Measurements from ENCODE around the gene TTC39A. TPM values are rescaled to one million over a fixed set of nuclear protein-coding genes. Genes with fewer than 3 reads are reported as not detected.

Gene TTC39A
- total and polyA plus RNA-seq, 4 donors = 16.6 to 46.8 (median 28.5) TPM

- no peak for TF ChIP-seq CTCF (IDR thresholded peaks at IDR 0.05; ENCODE audit: control extremely low read depth, extremely low read depth)
- peaks cover 0 to 23% (median 20%) of the 10 kb centered on the region in 3 donors for H3K27me3 ChIP-seq (ENCODE audit: control insufficient read depth in 3 of 3, insufficient read depth in 3 of 3, low read length in 2 of 3)
- H3K36me3 ChIP-seq (ENCODE audit: control insufficient read depth in 4 of 4, insufficient read depth in 4 of 4, low read length in 4 of 4) = no peaks in the 10 kb centered on the region
- H3K4me3 ChIP-seq = peak overlapping the region; percentile 1
- no peaks in the 10 kb centered on the region for H3K9me3 ChIP-seq (ENCODE audit: control insufficient read depth in 4 of 4, insufficient read depth in 3 of 4, low read length in 3 of 4)
- 66 to 68% methylated on average over 7 of the region's 7 CpGs for WGBS, 2 donors
- peaks cover 0 to 5% (median 0%) of the 10 kb centered on the region in 5 donors for H3K4me1 ChIP-seq (ENCODE audit: control insufficient read depth in 5 of 5, insufficient read depth in 5 of 5, low read length in 5 of 5)
- no peak overlapping the region for H3K9ac ChIP-seq (ENCODE audit: insufficient read depth in 1 of 2, low read length in 2 of 2)
- no peak overlapping the region for H3K27ac ChIP-seq (ENCODE audit: low read depth in 1 of 2, low read length in 1 of 2)
- DNase-seq (no peak), ATAC-seq (ENCODE audit: insufficient read depth, low FRiP score) (no peak)
Measured at GRCh38 chr1:51344276-51344601, 13.9 kb upstream of the TTC39A start.

GRCh38 chr1:51343624-51344023, 13.3 kb upstream of the TTC39A start:
- TF ChIP-seq CTCF (IDR thresholded peaks at IDR 0.05; ENCODE audit: control extremely low read depth, extremely low read depth) = no peak
- DNase-seq (no peak), ATAC-seq (ENCODE audit: insufficient read depth, low FRiP score) (no peak)
- H3K36me3 ChIP-seq (ENCODE audit: control insufficient read depth in 4 of 4, insufficient read depth in 4 of 4, low read length in 4 of 4) = no peaks in the 10 kb centered on the region
- 91% methylated on average over 3 of the region's 3 CpGs for WGBS, 2 donors
- no peak overlapping the region for H3K4me3 ChIP-seq
- no peak overlapping the region for H3K9ac ChIP-seq (ENCODE audit: insufficient read depth in 1 of 2, low read length in 2 of 2)
- H3K27ac ChIP-seq (ENCODE audit: low read depth in 1 of 2, low read length in 1 of 2) = no peak overlapping the region
- peaks cover 0 to 5% (median 0%) of the 10 kb centered on the region in 5 donors for H3K4me1 ChIP-seq (ENCODE audit: control insufficient read depth in 5 of 5, insufficient read depth in 5 of 5, low read length in 5 of 5)
- H3K27me3 ChIP-seq (ENCODE audit: control insufficient read depth in 3 of 3, insufficient read depth in 3 of 3, low read length in 2 of 3) = peaks cover 0 to 23% (median 20%) of the 10 kb centered on the region in 3 donors
- H3K9me3 ChIP-seq (ENCODE audit: control insufficient read depth in 4 of 4, insufficient read depth in 3 of 4, low read length in 3 of 4) = no peaks in the 10 kb centered on the region

- Histone ChIP-seq H3K4me1 (ENCODE audit: control insufficient read depth in 5 of 5, insufficient read depth in 5 of 5, low read length in 5 of 5) (peaks cover 0 to 5% (median 0%) of the 10 kb centered on the region in 5 donors), H3K9me3 (ENCODE audit: control insufficient read depth in 4 of 4, insufficient read depth in 3 of 4, low read length in 3 of 4) (no peaks in the 10 kb centered on the region), H3K36me3 (ENCODE audit: control insufficient read depth in 4 of 4, insufficient read depth in 4 of 4, low read length in 4 of 4) (no peaks in the 10 kb centered on the region), H3K9ac (ENCODE audit: insufficient read depth in 1 of 2, low read length in 2 of 2) (no peak overlapping the region), H3K27me3 (ENCODE audit: control insufficient read depth in 3 of 3, insufficient read depth in 3 of 3, low read length in 2 of 3) (peaks cover 0 to 23% (median 20%) of the 10 kb centered on the region in 3 donors), H3K27ac (ENCODE audit: low read depth in 1 of 2, low read length in 1 of 2) (no peak overlapping the region), H3K4me3 (no peak overlapping the region)
- no peak for TF ChIP-seq CTCF (IDR thresholded peaks at IDR 0.05; ENCODE audit: control extremely low read depth, extremely low read depth)
- 94% methylated on average over 9 of the region's 9 CpGs for WGBS, 2 donors
- DNase-seq (no peak), ATAC-seq (ENCODE audit: insufficient read depth, low FRiP score) (no peak)
Measured at GRCh38 chr1:51342591-51343206, 12.3 kb upstream of the TTC39A start.
